Gastroesophageal sphincter (tissue), 4 donors: Measurements from ENCODE around the gene MYPOP. TPM values are rescaled to one million over a fixed set of nuclear protein-coding genes. Genes with fewer than 3 reads are reported as not detected.

Experiments used
- ATAC-seq: fragments of 150-250 bp; one replicate; pipeline ENCODE4 v1.9.1; 2016; ENCODE audit warnings: mild to moderate bottlenecking, moderate library complexity
- H3K27ac ChIP-seq, 4 donors: fragments of 200-600 bp; sonication (generic) in 3 of 4; 1 replicate in 3 of 4; 2 replicates in 1 of 4; pipeline ENCODE4 v1.5.1; 2016 to 2019
- H3K27me3 ChIP-seq: fragments of 200-600 bp; sonication (generic); one replicate; pipeline ENCODE4 v1.5.1; 2019
- H3K36me3 ChIP-seq, 2 donors: fragments of 200-600 bp; sonication (generic); one replicate each; pipeline ENCODE4 v1.5.1; 2019; ENCODE audit warnings: control low read depth in 1 of 2
- H3K4me1 ChIP-seq, 3 donors: fragments of 200-600 bp; sonication (generic); 1 replicate in 2 of 3; 2 replicates in 1 of 3; pipeline ENCODE4 v1.5.1; 2016 to 2019; ENCODE audit warnings: control low read depth in 2 of 3
- H3K4me3 ChIP-seq, 2 donors: fragments of 200-600 bp; sonication (generic); one replicate each; pipeline ENCODE4 v1.5.1; 2019; ENCODE audit warnings: mild to moderate bottlenecking in 1 of 2, moderate library complexity in 1 of 2
- H3K9me3 ChIP-seq, 3 donors: fragments of 200-600 bp; sonication (generic); one replicate each; pipeline ENCODE4 v1.5.1; 2017 to 2019; ENCODE audit warnings: control low read depth in 2 of 3
- CTCF ChIP-seq, 4 experiments: fragments of 200-600 bp in 2 of 4; fragments of 450-650 bp in 2 of 4; sonication (generic) in 1 of 4; IDR thresholded peaks; one replicate each; pipeline ENCODE4 v1.5.1; 2017 to 2019; ENCODE audit warnings: antibody characterized with exemption in 4 of 4, mild to moderate bottlenecking in 2 of 4, moderate library complexity in 2 of 4
- EP300 ChIP-seq: sonication (generic); formaldehyde crosslinking; IDR thresholded peaks from one replicate; pipeline ENCODE4 v1.6.1; 2017; ENCODE audit warnings: antibody characterized with exemption, mild to moderate bottlenecking
- POLR2A ChIP-seq, 2 donors: fragments of 450-650 bp; IDR thresholded peaks; one replicate each; pipeline ENCODE4 v1.6.1; 2017; ENCODE audit warnings: antibody characterized with exemption in 2 of 2, mild to moderate bottlenecking in 2 of 2, moderate library complexity in 1 of 2
- POLR2AphosphoS5 ChIP-seq: sonication (generic); formaldehyde crosslinking; IDR thresholded peaks from one replicate; pipeline ENCODE4 v1.6.1; 2017; ENCODE audit warnings: antibody characterized with exemption
- WGBS, 2 donors: methylation state at CpG; one replicate each; pipeline ENCODE4 v1.1.5; 2018; ENCODE audit warnings: low coverage in 1 of 2; 5-methylcytosine and 5-hydroxymethylcytosine counted together
- total RNA-seq, 4 donors: library from RNA; depleted of rRNA; stranded (reverse); fragments of >200 nt; gene quantifications; one replicate each; pipeline ENCODE4 v1.1.0, GENCODE V29; 2016

MYPOP gene
- total RNA-seq, 4 donors from 2014 or later, result 1.3 to 4.6 (median 2.8) TPM

- TF ChIP-seq POLR2AphosphoS5, result no peak
- 89 to 91% methylated on average over 4 to 6 of the region's 10 CpGs for WGBS, 2 donors
- Histone ChIP-seq H3K4me1 (no peaks in the 10 kb centered on the region), H3K36me3 (peaks cover 0 to 90% of the 10 kb centered on the region in 2 donors), H3K27ac (no peak overlapping the region), H3K9me3 (no peaks in the 10 kb centered on the region), H3K4me3 (no peak overlapping the region), H3K27me3 (no peaks in the 10 kb centered on the region)
- no peak for ATAC-seq
These were observed 50.2 kb downstream of the MYPOP start for GRCh38 chr19:45852145-45852750.

- TF ChIP-seq POLR2A (IDR thresholded peaks at IDR 0.05) (no peak), CTCF (IDR thresholded peaks at IDR 0.05) (no peak), EP300 (no peak), POLR2AphosphoS5 (no peak)
- Histone ChIP-seq H3K9me3 (no peaks in the 10 kb centered on the region), H3K4me3 (no peak overlapping the region), H3K27ac (no peak overlapping the region), H3K36me3 (peaks cover 0 to 100% of the 10 kb centered on the region in 2 donors), H3K4me1 (no peaks in the 10 kb centered on the region), H3K27me3 (no peaks in the 10 kb centered on the region)
- 91 to 95% methylated on average over 2 to 4 of the region's 4 CpGs for WGBS, 2 donors
- no peak for ATAC-seq
These were observed 53.5 kb downstream of the MYPOP start for GRCh38 chr19:45848922-45849321.

DNA sequence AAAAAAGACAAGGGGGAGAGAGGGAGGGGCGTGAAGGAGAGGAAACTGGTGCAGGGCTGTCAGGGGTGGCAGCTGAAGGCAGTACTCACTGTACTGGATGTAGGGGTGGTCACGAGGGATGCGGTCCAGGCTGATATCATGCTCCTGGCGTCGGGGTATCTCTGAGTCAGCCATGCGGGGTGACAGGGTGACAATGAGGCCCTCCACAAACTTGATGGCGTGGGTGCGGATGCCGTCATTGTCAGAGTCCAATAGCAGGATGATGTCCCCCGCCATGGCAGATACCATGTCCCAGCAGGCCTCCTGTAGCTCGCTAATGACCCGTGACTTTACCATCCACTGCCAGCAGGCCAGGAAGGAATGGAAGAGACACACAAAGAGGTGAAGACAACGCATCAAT, 54.8 kb downstream of the MYPOP start:
- no peaks in the 10 kb centered on the region for H3K27me3 ChIP-seq
- 89% methylated on average over 6 of the region's 13 CpGs; no CpG with 5 or more reads in 1 of the 2 donors for WGBS, 2 donors
- peaks cover 0 to 100% of the 10 kb centered on the region in 2 donors for H3K36me3 ChIP-seq
- no peaks in the 10 kb centered on the region for H3K4me1 ChIP-seq
- H3K9me3 ChIP-seq, result no peaks in the 10 kb centered on the region
- no peak for ATAC-seq
- TF ChIP-seq EP300, result no peak
- TF ChIP-seq CTCF (IDR thresholded peaks at IDR 0.05), result no peak
- TF ChIP-seq POLR2AphosphoS5, result no peak
- no peak for TF ChIP-seq POLR2A (IDR thresholded peaks at IDR 0.05)
- H3K27ac ChIP-seq, result no peak overlapping the region
- H3K4me3 ChIP-seq, result no peak overlapping the region

GRCh38 chr19:45842198-45842597, 60.2 kb downstream of the MYPOP start:
- TF ChIP-seq POLR2A (IDR thresholded peaks at IDR 0.05) (no peak), CTCF (IDR thresholded peaks at IDR 0.05) (no peak), POLR2AphosphoS5 (no peak)
- H3K4me3 ChIP-seq, result no peak overlapping the region
- no peaks in the 10 kb centered on the region for H3K27me3 ChIP-seq
- H3K4me1 ChIP-seq, result no peaks in the 10 kb centered on the region
- H3K36me3 ChIP-seq, result peaks cover 0 to 100% of the 10 kb centered on the region in 2 donors
- no peak overlapping the region for H3K27ac ChIP-seq
- 94% methylated on average over 7 of the region's 14 CpGs; no CpG with 5 or more reads in 1 of the 2 donors for WGBS, 2 donors
- H3K9me3 ChIP-seq, result no peaks in the 10 kb centered on the region
- ATAC-seq, result no peak

Other genes with a start within 250 kb of the MYPOP start
- under 1 TPM in 1 of 4 donors, not detected in 3; 0.54 TPM for gene GIPR, start 234.4 kb downstream of the MYPOP start, total RNA-seq
- gene SNRPD2, start 210.7 kb downstream of the MYPOP start, total RNA-seq, result 100 to 1,000 TPM; 113 to 201 (median 152) TPM
- gene QPCTL, start 209.9 kb downstream of the MYPOP start, total RNA-seq, result 1 to 10 TPM; 2.7 to 6.6 (median 4.2) TPM
- gene FBXO46, start 171.7 kb downstream of the MYPOP start, total RNA-seq, result 10 to 100 TPM; 12.1 to 20.5 (median 14.9) TPM
- gene MEIOSIN, start 169.2 kb downstream of the MYPOP start, total RNA-seq, result not detected
- 10 to 100 TPM; 13.2 to 33.1 (median 23.7) TPM for gene SIX5, start 133.4 kb downstream of the MYPOP start, total RNA-seq
- gene DMPK, start 120.1 kb downstream of the MYPOP start, total RNA-seq, result 100 to 1,000 TPM; 223 to 464 (median 330) TPM
- gene DMWD, start 109.8 kb downstream of the MYPOP start, total RNA-seq, result 10 to 100 TPM; 41.5 to 75.5 (median 59.4) TPM
- gene RSPH6A, start 87.3 kb downstream of the MYPOP start, total RNA-seq, result under 1 TPM in 1 of 4 donors, not detected in 3; 0.23 TPM
- gene SYMPK, start 39.5 kb downstream of the MYPOP start, total RNA-seq, result 10 to 100 TPM; 25.5 to 35.6 (median 30.8) TPM
- under 1 TPM in 1 of 4 donors, not detected in 3; 0.42 TPM for gene FOXA3, start 38.3 kb downstream of the MYPOP start, total RNA-seq
- gene IRF2BP1, start 16.5 kb downstream of the MYPOP start, total RNA-seq, result 10 to 100 TPM; 25.2 to 53.3 (median 36.2) TPM
- not detected for gene NANOS2, start 12.2 kb upstream of the MYPOP start, total RNA-seq
- 1 to 10 TPM in 3 of 4 donors, under 1 TPM in 1; 0.67 to 5.1 (median 3.0) TPM for gene NOVA2, start 71.3 kb upstream of the MYPOP start, total RNA-seq
- 1 to 10 TPM; 4.2 to 9.4 (median 6.4) TPM for gene CCDC61, start 92.9 kb upstream of the MYPOP start, total RNA-seq
- not detected for gene PGLYRP1, start 120.4 kb upstream of the MYPOP start, total RNA-seq
- gene IGFL4, start 138.4 kb upstream of the MYPOP start, total RNA-seq, result not detected
- not detected for gene IGFL3, start 222.1 kb upstream of the MYPOP start, total RNA-seq
- gene IGFL2, start 245.6 kb upstream of the MYPOP start, total RNA-seq, result not detected